AG09309 (cell line): ENCODE results near the gene SNAP23.

Experiments used
- DNase-seq: peaks from one replicate; pipeline ENCODE4 v3.0.0-alpha.2; 2010; ENCODE audit warnings: low read depth
- H3K4me3 ChIP-seq: 2 replicates; pipeline ENCODE4 v1.5.1; 2011; ENCODE audit warnings: mild to moderate bottlenecking, low read depth, low read length, moderate library complexity; ENCODE audit not compliant: control insufficient read depth
- TF ChIP-seq, protein P1 (sequence below): IDR thresholded peaks from 2 replicates; pipeline ENCODE4 v1.5.1; 2011; ENCODE audit warnings: mild to moderate bottlenecking, low read depth, low read length, inconsistent platforms; ENCODE audit not compliant: insufficient read depth, control insufficient read depth; ENCODE audit errors: missing control alignments

Gene SNAP23

GRCh38 chr15:42528970-42529369, 33.5 kb downstream of the SNAP23 start:
- no peak for DNase-seq
- no peak overlapping the region for H3K4me3 ChIP-seq
- TF ChIP-seq, protein P1, sequence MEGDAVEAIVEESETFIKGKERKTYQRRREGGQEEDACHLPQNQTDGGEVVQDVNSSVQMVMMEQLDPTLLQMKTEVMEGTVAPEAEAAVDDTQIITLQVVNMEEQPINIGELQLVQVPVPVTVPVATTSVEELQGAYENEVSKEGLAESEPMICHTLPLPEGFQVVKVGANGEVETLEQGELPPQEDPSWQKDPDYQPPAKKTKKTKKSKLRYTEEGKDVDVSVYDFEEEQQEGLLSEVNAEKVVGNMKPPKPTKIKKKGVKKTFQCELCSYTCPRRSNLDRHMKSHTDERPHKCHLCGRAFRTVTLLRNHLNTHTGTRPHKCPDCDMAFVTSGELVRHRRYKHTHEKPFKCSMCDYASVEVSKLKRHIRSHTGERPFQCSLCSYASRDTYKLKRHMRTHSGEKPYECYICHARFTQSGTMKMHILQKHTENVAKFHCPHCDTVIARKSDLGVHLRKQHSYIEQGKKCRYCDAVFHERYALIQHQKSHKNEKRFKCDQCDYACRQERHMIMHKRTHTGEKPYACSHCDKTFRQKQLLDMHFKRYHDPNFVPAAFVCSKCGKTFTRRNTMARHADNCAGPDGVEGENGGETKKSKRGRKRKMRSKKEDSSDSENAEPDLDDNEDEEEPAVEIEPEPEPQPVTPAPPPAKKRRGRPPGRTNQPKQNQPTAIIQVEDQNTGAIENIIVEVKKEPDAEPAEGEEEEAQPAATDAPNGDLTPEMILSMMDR = no peak

DNA sequence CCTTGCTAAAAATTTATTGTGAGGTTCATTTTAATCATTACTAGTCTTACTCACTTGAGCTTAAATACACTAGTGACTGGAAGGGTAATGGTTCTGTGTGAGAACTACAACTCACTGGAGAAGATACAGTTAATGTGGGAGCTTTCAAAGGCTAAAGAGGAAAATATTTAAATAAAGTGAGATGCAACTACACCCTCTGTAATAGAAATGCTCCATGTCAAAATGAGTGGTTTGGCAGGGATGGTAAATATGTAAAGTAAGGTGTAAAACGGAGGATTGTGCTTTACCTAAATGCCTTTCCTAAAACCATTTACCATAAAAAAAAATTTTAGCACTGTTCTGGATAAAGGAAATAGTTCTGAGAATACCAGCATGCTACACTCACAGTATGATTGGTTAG, 37.8 kb downstream of the SNAP23 start:
- TF ChIP-seq, protein P1 = no peak
- H3K4me3 ChIP-seq = no peak overlapping the region
- no peak for DNase-seq

GRCh38 chr15:42544853-42545629, 49.6 kb downstream of the SNAP23 start:
- TF ChIP-seq, protein P1 = no peak
- no peak overlapping the region for H3K4me3 ChIP-seq
- no peak for DNase-seq

GRCh38 chr15:42547918-42548248, 52.4 kb downstream of the SNAP23 start:
- DNase-seq = no peak
- TF ChIP-seq, protein P1 = no peak
- H3K4me3 ChIP-seq = peak overlapping the region; percentile 85

DNA sequence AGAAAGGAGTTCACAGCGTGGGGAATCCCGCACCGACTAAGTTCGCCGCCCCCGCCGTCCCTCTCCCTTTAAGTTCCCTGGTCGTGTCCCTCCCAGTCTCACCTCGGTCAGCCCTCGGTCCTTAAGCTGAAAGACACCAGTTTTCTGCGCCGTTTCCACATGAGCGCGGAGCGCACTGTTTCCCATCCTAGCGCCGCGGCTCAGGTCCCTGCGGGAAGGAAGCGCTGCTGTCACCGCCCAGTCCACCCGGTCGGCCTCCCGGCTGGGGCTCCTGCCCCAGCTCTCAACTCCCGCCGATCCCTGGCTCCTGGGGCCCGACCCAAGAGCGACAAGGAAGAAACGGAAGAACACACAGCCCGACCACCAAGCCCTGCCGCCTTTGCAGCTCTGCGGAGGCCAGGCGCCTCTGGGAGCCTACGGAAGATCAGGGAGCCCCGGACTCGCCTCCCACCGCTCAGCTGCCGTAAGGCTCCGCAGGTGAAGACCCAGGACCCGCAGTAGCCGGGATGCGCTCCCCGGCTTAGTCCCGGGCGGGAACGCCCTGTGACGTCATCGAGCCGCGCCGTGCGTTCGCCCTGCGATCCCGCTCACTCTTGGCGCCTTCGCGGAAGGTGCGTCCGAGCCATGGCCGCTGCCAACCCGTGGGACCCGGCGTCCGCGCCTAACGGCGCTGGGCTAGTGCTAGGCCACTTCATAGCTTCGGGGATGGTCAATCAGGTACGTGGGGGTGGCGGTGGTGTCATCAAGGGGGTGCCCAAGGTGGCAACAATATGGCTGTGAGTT, 53.0 kb downstream of the SNAP23 start, which contains the start of the genes HAUS2 and LRRC57:
Gene HAUS2, plus strand, starts transcription at position 590 of the 783 bp plus-strand sequence. Its CDS starts 35 bp downstream, at position 625.
Gene LRRC57, minus strand, starts transcription at position 545 of the 783 bp plus-strand sequence. Its CDS starts 359 bp downstream, at position 186.
- TF ChIP-seq, protein P1 = no peak
- H3K4me3 ChIP-seq = peak within 1 kb of the TSS; percentile 85
- DNase-seq = peak; percentile 20

DNA sequence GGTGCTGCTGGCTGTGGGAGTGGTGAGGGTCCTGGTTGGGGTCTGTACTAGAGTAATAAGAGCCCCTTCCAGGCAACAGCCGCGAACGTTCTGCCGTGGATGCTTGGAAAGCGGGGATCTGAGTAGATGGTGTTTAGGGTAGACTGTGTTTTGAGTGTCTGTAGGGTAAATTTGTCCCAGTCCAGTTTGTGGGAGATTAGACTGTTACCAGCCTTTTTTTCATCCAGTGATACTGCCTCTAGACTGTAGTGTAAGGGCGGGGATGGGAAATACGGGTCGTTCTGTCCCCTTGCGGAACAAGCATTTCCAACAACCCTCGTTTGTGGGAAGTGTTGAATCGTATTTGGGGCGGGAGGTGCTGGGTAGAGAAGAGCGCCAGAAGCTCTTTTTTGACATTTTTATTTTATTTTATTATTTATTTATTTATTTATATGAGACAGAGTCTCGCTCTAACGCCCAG, 53.6 kb downstream of the SNAP23 start:
- peak overlapping the region; percentile 85 for H3K4me3 ChIP-seq
- DNase-seq = no peak
- TF ChIP-seq, protein P1 = no peak
